HepG2 (cell line): ENCODE results near the gene TRMT112. TPM values are rescaled to one million over a fixed set of nuclear protein-coding genes. Genes with fewer than 3 reads are reported as not detected.

Experiments
- ARID4A ChIP-seq: sonication (generic); formaldehyde crosslinking; IDR thresholded peaks from 2 replicates; pipeline ENCODE4 v1.5.0; 2020; ENCODE audit warnings: mild to moderate bottlenecking, missing genetic modification reagents, borderline replicate concordance
- BRF2 ChIP-seq: sonication (generic); formaldehyde crosslinking; IDR thresholded peaks from 2 replicates; pipeline ENCODE4 v1.8.1; 2022; ENCODE audit warnings: mild to moderate bottlenecking, missing genetic modification reagents
- HIVEP1 ChIP-seq: sonication (generic); formaldehyde crosslinking; IDR thresholded peaks from 2 replicates; pipeline ENCODE4 v1.4.0; 2020; ENCODE audit warnings: mild to moderate bottlenecking, missing genetic modification reagents
- MED13 ChIP-seq: sonication (generic); formaldehyde crosslinking; IDR thresholded peaks from 2 replicates; pipeline ENCODE4 v1.5.0; 2020; ENCODE audit warnings: missing genetic modification reagents
- NFE2L2 ChIP-seq: fragments of 150-350 bp; IDR thresholded peaks from 2 replicates; pipeline ENCODE4 v1.6.1; 2014; ENCODE audit warnings: low read length
- NFRKB ChIP-seq: fragments of 450-650 bp; IDR thresholded peaks from 2 replicates; pipeline ENCODE4 v1.6.1; 2017
- NKX3-1 ChIP-seq: sonication (generic); formaldehyde crosslinking; IDR thresholded peaks from 2 replicates; pipeline ENCODE4 v1.5.0; 2020; ENCODE audit warnings: missing genetic modification reagents
- NONO ChIP-seq, 2 experiments: fragments of 450-650 bp in 1 of 2; sonication (generic) in 1 of 2; formaldehyde crosslinking in 1 of 2; IDR thresholded peaks in 1 of 2; conservative IDR thresholded peaks in 1 of 2; 2 replicates each; pipeline versions ENCODE4 v1.6.1 to v1.8.0; 2017 to 2022; ENCODE audit warnings: mild to moderate bottlenecking in 1 of 2, missing genetic modification reagents in 1 of 2, moderate library complexity in 1 of 2
- NR2C2 ChIP-seq: sonication (generic); formaldehyde crosslinking; IDR thresholded peaks from 2 replicates; pipeline ENCODE4 v1.4.0; 2020; ENCODE audit warnings: missing genetic modification reagents, mild to moderate bottlenecking, moderate library complexity, borderline replicate concordance
- POLR2A ChIP-seq, 2 experiments: IDR thresholded peaks; 2 replicates each; pipeline ENCODE4 v1.6.1; 2011; ENCODE audit warnings: low read depth in 2 of 2, low read length in 2 of 2, mild to moderate bottlenecking in 1 of 2, moderate library complexity in 1 of 2; ENCODE audit not compliant: insufficient read depth in 1 of 2
- POLR2G ChIP-seq: fragments of 200-400 bp; formaldehyde crosslinking; IDR thresholded peaks from 2 replicates; pipeline ENCODE4 v1.6.1; 2018; ENCODE audit warnings: mild to moderate bottlenecking, low read depth, low read length, moderate library complexity
- SATB2 ChIP-seq: sonication (generic); formaldehyde crosslinking; IDR thresholded peaks from 2 replicates; pipeline ENCODE4 v1.5.0; 2020; ENCODE audit warnings: missing genetic modification reagents
- ZBTB33 ChIP-seq: sonication (generic); formaldehyde crosslinking; IDR thresholded peaks from 2 replicates; pipeline ENCODE4 v1.4.0; 2020; ENCODE audit warnings: missing genetic modification reagents
- ZKSCAN8 ChIP-seq: IDR thresholded peaks from 2 replicates; pipeline ENCODE4 v1.6.1; 2016; ENCODE audit warnings: borderline replicate concordance, missing genetic modification reagents, missing compliant biosample characterization
- ZNF296 ChIP-seq: sonication (generic); formaldehyde crosslinking; conservative IDR thresholded peaks from 2 replicates; pipeline ENCODE4 v1.5.0; 2020; ENCODE audit warnings: mild to moderate bottlenecking, missing genetic modification reagents
- ZNF558 ChIP-seq: sonication (generic); formaldehyde crosslinking; IDR thresholded peaks from 2 replicates; pipeline ENCODE4 v1.9.0; 2022; ENCODE audit warnings: mild to moderate bottlenecking, missing genetic modification reagents, borderline replicate concordance
- ZNF777 ChIP-seq: sonication (generic); formaldehyde crosslinking; IDR thresholded peaks from 2 replicates; pipeline ENCODE4 v1.4.0; 2020; ENCODE audit warnings: missing genetic modification reagents
- ZNF788 ChIP-seq: sonication (generic); formaldehyde crosslinking; IDR thresholded peaks from 2 replicates; pipeline ENCODE4 v1.5.0; 2020; ENCODE audit warnings: mild to moderate bottlenecking, missing genetic modification reagents, borderline replicate concordance
- polyA plus RNA-seq, 8 experiments: library from polyadenylated mRNA; depleted of rRNA in 3 of 8; stranded (reverse) in 7 of 8; unstranded in 1 of 8; fragments of >200 nt; fragmentation: Illumina TruSeq in 4 of 8; extraction: Trizol in 4 of 8; gene quantifications; 2 replicates each; pipeline versions ENCODE4 v1.2.1 to v1.2.3, GENCODE V29; 2011 to 2016; ENCODE audit warnings: low read depth in 4 of 8, missing spikeins in 1 of 8, mixed read lengths in 1 of 8; ENCODE audit not compliant: insufficient read depth in 1 of 8
- total RNA-seq, 5 experiments: library from RNA; depleted of rRNA; stranded (reverse); fragments of >200 nt; fragmentation: Illumina TruSeq; extraction: Trizol; gene quantifications; 2 replicates each; pipeline ENCODE4 v1.2.3, GENCODE V29; 2016; ENCODE audit warnings: low read depth in 1 of 5
- TF ChIP-seq, protein P1 (sequence below): sonication (generic); formaldehyde crosslinking; IDR thresholded peaks from 2 replicates; pipeline ENCODE4 v1.4.0; 2020; ENCODE audit warnings: low read depth, missing genetic modification reagents

Gene TRMT112
- total and polyA plus RNA-seq, 2 of the 13 experiments (the other 11 are each of a cell fraction or from before 2014, with no cell fraction given) = 186 to 409 TPM

DNA sequence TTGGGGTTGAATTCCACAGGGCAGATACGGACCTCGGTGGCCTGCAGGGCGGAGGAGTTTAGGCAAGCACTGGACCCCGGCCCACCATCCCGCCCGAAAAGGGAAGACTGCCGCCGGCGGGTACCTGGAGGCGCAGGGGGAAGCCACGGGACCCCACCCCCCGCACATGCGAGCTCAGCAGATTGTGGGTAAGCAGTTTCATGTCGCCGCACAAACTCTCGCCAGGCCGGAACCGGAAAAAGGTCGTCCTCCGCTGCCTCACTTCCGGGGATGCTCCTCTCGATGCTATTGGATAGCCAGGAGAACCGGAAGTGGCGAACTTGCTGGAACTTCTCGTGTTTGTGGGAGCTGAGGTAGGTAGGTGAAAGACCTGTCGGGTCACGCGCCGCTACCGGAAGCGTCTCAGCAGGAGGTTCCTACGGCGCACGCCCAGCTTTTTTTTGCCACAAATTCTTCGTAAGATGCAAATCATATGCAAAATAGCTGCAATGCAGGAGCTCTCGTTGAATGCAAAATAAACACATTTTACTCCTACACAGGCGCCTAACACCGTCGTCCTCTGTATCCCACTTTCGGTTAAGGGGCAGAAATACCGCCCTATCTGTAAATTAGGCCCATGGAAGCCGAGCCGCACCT, at the start of gene TRMT112 (continued):
- TF ChIP-seq, protein P1, sequence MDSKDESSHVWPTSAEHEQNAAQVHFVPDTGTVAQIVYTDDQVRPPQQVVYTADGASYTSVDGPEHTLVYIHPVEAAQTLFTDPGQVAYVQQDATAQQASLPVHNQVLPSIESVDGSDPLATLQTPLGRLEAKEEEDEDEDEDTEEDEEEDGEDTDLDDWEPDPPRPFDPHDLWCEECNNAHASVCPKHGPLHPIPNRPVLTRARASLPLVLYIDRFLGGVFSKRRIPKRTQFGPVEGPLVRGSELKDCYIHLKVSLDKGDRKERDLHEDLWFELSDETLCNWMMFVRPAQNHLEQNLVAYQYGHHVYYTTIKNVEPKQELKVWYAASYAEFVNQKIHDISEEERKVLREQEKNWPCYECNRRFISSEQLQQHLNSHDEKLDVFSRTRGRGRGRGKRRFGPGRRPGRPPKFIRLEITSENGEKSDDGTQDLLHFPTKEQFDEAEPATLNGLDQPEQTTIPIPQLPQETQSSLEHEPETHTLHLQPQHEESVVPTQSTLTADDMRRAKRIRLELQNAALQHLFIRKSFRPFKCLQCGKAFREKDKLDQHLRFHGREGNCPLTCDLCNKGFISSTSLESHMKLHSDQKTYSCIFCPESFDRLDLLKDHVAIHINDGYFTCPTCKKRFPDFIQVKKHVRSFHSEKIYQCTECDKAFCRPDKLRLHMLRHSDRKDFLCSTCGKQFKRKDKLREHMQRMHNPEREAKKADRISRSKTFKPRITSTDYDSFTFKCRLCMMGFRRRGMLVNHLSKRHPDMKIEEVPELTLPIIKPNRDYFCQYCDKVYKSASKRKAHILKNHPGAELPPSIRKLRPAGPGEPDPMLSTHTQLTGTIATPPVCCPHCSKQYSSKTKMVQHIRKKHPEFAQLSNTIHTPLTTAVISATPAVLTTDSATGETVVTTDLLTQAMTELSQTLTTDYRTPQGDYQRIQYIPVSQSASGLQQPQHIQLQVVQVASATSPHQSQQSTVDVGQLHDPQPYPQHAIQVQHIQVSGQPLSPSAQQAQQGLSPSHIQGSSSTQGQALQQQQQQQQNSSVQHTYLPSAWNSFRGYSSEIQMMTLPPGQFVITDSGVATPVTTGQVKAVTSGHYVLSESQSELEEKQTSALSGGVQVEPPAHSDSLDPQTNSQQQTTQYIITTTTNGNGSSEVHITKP (CRISPR knock-in tag) = no peak
- TF ChIP-seq ZNF777 (CRISPR knock-in tag) (peak; percentile 10; the same call in 1 of the 2 replicates), SATB2 (CRISPR knock-in tag) (no peak), HIVEP1 (CRISPR knock-in tag) (peak; percentile 83; the same call in 1 of the 2 replicates), POLR2G (peak; percentile 89), ARID4A (CRISPR knock-in tag) (peak; percentile 61; the same call in 1 of the 2 replicates), NKX3-1 (CRISPR knock-in tag) (no peak), POLR2A (IDR thresholded peaks at IDR 0.05; ENCODE audit: insufficient read depth in 1 of 2, low read depth in 2 of 2, low read length in 2 of 2) (peak; percentile 74 to 89), MED13 (peak; percentile 81; the same call in 1 of the 2 replicates), BRF2 (CRISPR knock-in tag) (0 out of 2 replicates have a peak, but pooled peaks have one; percentile 33), NONO (IDR thresholded peaks at IDR 0.05) (no peak), NONO (CRISPR knock-in tag; conservative IDR thresholded peaks at IDR 0.05) (no peak; the same call in 1 of the 2 replicates), NFRKB (no peak), ZNF788 (CRISPR knock-in tag) (0 out of 2 replicates have a peak, but pooled peaks have one; percentile 66), ZKSCAN8 (no peak), ZNF558 (CRISPR knock-in tag) (0 out of 2 replicates have a peak, but pooled peaks have one; percentile 3), ZBTB33 (CRISPR knock-in tag) (no peak), NFE2L2 (no peak), ZNF296 (CRISPR knock-in tag) (no peak), NR2C2 (CRISPR knock-in tag) (peak; percentile 86)
